Hippocampal formation (tissue), 2 donors: ENCODE results near the gene WDR70.
"Not testable (repeated sequence)": the region's sequence is repeated elsewhere in the genome, so short reads cannot be mapped to it uniquely, and the experiment has no call there.

ENCODE experiments used
- DNase-seq, 2 donors: peaks; one replicate each; lab custom pipeline; 2025; lab: John Stamatoyannopoulos, UW

Gene WDR70

DNA sequence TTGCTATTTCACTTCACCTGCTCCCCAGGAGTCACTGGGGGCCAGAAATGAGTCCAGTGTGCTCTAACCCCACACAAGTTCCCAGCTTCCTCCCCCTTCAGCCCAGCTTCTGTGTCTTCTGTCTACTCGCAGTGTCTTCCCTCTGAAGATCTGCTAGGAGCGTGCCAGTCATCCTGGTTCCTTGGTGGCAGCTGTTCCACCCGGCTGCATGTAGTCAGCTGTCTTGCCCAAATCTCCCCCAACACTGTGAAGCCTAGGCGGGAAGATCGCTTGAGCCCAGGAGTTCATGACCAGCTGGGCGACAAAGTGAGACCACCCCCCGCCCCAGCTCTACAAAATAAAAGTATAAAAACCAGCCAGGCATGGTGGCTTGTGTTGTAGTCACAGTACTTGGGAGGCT, 306.7 kb downstream of the WDR70 start:
- no peak for DNase-seq

DNA sequence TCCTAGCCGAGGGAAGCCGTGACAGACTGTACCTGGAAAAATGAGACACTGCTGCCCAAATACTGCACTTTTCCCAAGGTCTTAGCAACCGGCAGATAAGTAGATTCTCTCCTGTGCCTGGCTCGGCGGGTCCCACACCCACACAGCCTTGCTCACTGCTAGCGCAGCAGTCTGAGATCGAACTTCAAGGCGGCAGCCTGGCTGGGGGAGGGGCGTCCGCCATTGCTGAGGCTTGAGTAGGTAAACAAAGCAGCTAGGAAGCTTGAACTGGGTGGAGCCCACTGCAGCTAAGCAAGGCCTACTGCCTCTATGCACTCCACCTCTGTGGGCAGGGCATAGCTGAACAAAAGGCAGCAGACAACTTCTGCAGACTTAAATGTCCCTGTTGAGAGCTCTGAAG, 309.8 kb downstream of the WDR70 start:
- not testable (repeated sequence) for DNase-seq

DNA sequence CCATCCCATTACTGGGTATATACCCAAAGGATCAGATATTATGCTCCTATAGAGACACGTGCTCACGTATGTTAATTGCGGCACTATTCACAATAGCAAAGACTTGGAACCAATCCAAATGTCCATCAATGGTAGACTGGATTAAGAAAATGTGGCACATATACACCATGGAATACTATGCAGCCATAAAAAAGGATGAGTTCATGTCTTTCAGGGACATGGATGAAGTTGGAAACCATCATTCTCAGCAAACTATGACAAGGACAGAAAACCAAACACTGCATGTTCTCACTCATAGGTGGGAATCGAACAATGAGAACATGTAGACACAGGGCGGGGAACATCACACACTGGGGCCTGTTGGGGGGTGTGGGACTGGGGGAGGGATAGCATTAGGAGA, 315.2 kb downstream of the WDR70 start:
- DNase-seq: not testable (repeated sequence)

DNA sequence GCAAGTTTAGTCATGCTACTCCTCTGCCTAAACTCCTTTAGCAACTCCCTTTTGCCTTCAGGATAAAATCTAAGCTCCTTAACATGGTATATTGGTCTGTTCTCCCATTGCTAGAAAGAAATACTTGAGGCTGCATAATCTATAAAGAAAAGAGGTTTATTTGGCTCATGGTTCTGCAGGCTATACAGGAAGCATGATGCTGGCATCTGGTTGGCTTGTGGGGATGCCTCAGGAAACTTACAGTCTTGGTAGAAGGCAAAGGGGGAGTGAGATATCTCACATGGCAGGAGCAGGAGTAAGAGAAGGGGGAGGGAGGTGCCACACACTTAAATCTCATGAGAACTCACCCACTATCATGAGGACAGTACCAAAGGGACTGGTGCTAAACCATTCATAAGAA, 315.7 kb downstream of the WDR70 start:
- DNase-seq: no peak

DNA sequence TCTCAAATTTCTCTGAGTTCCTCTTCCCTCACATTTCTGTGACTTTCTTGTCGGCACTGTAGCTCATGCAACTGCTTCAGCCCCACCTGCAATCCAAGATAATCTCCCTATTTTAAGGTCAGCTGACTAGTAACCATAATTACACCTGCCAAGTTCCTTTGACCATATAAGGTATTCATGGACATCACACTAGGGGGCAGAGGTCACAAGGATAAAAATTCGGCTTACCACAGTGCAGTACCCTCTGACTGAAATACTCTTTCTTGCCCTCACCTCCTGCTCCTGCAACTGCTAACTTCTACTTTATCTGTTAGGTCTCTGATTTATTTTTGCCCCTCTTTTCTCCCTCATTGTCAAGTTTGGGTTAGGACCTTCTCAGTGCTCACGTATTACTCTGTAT, 316.5 kb downstream of the WDR70 start:
- no peak for DNase-seq

DNA sequence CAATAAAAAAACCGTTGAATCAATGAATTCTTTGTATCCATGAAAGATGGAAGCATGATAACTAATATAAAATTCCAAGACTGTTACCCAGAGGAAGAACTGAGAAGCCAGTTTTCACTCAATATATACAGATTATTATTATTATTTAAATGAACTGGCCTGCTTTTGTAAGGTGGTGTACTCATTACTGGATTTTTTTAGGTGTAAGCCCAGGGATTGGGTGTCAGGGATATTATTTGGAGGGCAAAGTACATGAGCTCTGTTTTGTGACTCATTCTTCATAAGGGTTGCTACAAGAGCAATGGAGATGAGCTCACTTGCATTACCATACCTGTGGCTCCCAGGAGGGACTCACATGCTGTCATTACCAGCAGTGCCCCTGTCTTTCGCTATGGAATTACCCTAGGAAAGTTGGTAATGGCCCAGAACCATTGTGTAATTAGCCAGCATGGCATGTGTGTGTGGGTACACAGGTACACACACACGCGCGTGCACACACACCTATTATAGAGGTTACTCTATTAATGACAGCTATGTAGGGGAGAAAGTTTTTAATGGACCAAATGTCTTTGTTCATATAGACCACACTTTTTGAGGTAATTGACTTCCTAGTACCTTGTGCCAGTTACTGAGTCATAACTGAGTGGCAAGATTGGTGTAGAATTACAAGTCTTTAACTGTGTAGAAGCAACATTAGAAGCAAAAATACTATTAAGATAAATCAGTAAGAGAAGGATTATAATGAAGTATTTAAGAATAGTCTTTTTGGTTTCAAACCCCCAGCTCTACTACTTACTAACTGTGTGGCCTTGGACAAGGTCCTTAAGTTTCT, 317.3 kb downstream of the WDR70 start:
- no peak for DNase-seq

DNA sequence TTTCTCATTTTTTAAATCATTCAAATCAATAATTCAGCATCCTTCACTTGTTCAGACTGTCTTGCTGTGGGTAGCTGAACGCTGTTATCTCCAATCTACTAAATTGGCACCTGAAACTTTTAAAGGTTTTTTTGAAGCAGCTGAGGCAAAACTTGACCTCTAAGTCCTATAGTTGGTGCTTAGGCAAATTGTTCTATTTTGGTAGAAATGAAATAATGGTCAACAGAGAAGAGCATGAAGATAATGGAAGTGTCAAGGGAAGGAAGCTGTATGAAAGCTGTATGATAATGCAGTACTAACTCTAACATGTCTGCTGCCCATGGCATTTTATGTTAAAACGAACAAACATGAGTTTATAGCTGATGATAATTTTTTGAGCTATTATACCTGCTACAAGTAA, 322.8 kb downstream of the WDR70 start:
- DNase-seq: no peak

DNA sequence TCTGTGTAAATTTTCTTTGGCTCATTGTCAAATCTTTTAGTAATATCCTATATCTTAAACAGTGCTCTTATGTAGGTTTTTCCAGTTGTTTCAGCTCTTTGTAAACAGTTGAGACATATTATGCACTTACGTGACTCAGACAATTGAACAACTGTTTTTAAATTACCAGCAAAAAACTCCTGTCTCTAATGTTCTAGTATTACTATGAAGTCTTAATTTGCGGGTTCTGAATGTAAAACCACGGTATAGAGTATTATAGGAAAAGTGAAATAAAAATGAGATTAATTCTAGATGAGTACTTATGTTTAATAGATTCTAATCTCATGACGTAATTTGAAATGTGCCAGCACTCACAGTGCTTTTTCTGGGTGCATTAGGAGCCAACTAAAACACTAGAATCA, 324.7 kb downstream of the WDR70 start:
- DNase-seq: no peak

DNA sequence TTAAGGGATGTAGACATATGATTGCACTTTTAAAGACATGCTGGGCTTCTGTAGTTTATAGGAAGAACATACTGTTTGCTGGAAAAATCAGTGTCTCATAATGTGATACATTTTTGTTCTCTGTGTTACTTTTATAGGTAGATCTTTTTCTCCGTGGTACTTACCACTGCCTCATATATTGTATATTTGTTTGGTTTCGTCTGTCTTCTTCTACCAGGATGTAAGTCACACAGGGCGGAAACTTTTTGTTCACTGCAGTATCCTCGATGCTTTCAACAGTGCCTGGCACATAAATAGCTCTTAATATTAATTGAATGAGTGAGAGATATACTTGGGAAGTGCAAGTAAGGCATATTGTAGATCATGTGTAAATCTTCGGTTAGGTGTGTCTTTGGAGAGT, 325.3 kb downstream of the WDR70 start:
- no peak for DNase-seq

DNA sequence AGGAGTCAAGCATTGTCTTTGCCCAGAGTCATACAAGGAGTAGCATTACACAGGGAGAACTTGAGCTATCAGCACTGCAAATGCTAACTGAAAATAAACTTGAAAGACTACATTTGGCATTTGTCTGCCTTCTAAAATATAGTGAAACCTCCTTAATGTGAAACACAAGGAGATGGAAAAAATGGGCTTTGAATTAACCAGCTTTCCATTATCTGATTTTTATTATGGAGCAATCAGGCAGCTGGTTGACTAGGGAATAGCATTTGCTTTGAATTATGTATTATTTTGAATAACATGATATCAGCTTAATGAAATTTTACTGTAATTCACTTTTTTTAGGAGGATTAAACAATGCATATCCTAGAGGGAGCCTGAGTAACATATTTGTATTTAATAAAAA, 329.9 kb downstream of the WDR70 start:
- DNase-seq: no peak

DNA sequence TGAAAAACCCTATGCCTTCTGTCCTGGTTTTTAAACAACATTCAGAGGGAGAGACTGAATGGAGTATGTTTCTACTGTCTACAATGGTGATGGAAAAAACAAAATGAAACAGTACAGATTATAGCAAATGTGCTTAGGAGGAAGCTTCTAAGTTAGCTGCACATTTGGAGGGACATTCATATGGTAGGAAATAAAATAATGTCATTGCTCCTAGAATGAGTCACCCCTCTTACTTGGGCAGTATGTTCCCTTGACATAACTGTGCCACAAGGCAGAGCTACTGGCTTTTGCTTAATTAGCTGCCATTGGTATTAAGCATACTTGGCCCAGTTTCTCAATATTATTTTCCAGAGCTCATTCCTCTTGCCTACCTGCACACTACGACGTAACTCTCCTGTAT, 331.8 kb downstream of the WDR70 start:
- no peak for DNase-seq

DNA sequence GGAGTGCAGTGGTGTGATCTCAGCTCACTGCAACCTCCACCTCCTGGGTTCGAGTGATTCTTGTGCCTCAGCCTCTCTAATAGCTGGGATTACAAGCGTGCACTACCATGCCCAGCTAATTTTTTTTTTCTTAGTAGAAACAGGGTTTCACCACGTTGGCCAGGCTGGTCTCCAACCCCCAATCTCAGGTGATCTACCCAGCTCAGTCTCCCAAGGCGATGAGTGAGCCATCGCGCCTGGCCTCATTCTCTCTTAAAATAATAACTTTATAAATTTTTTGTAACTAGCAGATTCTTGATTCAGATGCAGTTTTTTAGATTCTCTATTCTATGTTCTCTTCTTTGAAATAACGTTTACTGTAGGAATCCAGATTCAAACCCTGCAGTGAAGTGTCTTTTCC, 333.6 kb downstream of the WDR70 start:
- DNase-seq: no peak

DNA sequence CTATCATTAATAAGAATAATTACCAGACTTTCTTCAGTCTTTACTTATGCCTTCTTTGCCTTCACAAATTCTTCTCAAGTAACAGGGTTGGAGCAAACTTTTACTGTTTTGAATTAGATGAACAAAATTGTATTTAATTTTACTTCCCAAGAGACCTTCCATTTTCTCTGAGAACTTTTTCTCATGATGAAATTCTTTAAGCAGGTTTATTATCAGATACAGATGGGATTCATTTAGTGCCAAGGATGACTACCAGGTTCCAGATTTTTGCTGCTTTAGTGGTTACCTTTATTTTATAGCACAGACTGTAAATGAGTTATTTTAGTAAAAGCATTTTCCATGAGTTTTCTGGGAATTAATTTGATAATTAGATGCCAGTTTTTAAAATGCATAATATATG, 335.6 kb downstream of the WDR70 start:
- DNase-seq: no peak

DNA sequence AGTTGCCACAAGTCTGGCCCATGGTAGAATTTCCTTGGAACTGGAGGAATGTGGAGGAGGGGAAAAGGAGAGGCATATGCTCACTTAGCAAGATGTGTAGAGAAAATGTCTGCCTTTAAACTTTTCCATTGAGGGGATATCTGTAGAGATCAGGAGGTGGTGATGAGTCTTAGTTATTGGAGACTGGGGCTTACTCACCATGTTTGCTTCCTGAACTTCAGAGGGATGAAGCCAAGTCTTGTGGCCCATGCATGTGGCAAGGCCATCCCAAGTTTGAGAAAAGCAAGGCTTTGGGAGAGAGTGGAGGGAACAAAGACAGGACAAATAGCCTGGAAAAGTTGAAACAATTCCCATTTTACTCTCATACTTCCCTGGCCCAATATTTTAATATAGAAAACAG, 336.2 kb downstream of the WDR70 start:
- DNase-seq: no peak

DNA sequence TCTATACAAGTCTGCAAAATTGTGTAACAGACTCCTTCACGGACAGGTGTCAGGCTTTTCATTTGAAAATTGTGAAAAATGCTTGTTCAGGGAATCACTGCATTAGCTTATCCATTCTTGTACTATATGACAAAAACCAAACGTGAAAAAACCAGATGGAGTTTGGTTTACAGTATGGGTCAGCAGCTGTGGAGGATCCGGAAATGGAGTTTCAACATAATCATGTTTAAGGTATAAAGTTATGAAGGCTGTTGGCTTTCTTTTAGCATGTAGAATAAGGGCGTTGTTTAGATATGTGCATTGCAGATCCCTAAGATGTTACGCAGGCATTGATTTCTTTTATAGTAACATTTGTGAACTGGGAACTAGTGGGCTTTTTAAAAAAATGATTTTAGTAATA, 336.9 kb downstream of the WDR70 start:
- no peak for DNase-seq

DNA sequence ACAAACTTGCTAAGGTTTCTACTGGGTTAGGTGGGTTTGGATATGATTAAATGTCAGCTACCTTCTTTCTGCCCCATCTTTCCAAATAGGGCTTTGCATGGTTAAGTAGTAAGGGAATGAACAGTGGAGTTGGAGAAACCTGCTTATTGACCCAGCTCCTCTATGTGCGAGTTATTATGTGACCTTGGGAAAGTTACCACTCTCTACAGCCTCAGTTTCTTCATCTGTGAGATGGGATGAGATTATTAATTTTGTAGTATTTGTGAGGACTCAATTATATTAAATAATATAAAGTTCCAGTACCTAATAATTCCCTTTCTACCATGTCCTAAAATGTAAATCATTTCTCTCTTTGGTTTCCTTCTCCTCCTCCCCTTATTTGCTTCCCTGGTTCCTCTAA, 337.3 kb downstream of the WDR70 start:
- no peak for DNase-seq

DNA sequence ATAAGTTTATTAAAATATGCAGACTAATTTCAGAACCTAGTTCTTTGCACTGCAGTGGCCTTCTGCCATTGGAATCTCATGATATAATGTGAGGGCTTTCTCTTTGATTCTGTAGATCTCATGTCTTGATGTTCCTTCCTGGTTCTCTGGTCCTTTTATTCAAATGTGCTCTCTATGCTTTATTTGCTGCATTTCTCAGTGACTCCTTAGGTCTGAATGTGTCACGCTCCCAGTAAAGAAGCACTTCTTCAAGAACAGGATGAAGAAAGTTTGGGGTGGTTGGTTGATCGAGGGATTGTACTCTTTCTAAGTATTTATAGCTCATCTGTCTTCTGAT, 338.1 kb downstream of the WDR70 start:
- DNase-seq: no peak

DNA sequence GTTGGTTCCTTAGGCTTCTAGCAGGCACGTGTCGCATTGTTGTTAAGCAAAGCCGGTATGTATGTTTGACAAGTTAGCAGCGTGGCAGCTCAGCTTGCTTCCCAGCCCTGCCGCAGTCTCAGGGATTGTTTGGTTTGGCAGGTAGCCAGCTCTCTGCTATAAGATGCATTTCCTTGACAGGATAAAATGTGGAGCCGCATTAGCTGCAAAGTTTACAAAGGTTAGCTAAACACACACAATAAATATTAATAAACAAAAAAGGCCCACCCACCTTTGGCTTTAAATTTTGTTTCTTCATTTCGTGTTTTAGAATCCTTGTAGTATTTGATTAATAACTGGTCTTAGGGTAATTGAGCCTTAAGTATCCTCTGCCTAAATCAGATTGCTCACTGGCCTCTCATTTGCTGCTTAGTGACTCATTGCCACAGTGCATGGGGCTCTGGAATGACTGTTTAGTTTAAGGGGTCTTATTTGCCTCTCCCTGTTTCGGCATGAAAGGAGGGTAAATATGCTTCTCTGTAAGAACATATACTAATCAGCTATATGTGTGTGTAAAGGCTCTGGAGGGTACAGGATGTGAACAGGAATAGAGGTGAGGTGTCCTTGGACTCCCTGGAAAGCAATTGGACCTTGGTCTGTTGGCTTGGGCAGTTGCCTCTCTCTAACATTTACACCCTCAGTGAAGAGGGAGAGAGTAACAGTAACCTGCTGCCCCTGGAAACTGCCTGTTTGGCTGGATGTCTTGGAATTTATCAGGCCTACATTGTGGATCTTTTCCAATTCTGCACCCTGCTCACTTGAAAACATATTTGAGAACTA, 338.7 kb downstream of the WDR70 start:
- DNase-seq: no peak

DNA sequence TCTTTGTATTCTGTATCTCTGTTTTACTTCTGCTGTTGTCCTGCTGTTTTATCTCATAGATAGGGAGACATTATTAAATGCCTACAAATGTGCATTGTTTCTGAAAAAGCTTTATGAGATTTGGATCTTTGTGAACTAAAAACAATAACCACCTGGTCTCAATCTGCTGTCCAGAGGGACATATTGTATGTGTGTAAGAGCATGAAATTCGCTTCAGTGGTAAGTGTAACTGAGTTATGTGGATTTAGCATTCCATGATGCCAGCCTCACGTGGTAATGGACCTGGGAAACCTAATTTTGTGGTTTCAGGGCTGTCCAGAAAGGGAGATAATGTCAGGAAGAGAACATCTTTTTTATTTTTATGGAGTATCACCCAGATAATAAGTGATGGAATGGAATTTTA, 341.4 kb downstream of the WDR70 start:
- DNase-seq: no peak

DNA sequence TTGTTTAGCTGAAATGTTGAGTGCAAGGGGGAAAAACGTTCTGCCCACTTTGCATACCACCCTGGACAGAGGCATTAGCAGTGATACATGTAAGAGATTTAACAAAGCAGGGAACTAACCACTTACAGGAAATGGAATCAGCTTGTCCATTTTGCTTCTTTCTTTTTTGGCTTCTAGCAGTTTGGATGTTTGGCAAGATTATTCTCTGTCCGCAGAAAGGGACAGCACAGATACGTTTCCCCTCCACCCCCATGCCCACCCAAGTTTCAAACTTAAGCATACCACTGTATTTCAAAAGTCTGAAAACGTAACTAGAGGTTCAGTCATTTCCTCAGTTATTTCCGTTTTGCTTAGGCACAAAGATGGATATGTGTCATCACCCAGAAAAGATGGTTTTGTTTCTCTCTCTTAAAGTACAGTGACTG, 342.3 kb downstream of the WDR70 start:
- no peak for DNase-seq

DNA sequence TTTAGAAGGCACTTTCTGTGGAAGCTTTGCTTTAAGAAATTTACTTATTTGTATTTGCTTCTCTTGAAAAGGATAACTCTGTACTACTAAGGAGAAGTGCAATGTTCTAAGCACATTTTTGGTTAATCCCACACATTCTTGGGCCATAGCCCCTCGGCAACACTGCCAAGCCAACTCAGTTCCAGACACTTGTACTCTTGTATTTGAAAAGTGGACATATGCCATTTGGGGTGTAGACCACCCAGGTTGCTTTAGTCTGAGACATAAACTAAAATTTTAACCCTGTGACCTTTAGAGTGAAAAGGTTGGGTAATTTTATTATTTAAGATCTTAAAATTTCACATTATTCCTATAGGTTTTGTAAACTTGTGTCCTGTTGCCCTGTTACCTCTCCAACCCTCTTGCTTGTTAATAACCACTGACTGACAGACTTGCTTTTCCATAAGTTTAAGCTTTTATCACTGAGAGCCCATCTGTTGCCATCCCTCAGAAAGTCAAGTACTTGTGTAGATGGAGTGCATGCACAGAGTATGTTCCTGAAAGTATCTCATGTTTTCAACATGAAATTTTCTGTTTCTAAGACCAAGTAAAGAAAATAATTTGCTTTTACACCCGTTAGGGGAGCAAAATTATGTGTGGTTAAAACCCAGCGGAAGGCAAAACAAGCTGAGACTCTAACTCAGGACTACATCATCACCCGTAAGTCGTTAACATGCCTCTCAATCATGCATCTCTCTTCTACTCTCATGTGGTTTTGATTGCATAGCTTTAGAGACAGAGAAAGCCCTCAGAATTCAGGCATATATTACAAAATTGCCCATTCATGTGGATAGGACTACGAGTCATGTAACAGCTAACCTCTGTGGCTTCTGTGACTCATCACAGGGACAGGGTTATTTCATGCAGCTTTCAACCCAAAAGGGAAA, 343.4 kb downstream of the WDR70 start:
- no peak for DNase-seq
